Medulla oblongata (tissue), 1 donor: ENCODE results near the gene CLTA.
A peak's percentile ranks its signal among the peaks of the same experiment; 100 is the strongest.
"Not testable (repeated sequence)": the region's sequence is repeated elsewhere in the genome, so short reads cannot be mapped to it uniquely, and the experiment has no call there.

Source experiments
- DNase-seq: peaks from one replicate; pipeline ENCODE4 v3.0.0-alpha.2; 2015; ENCODE audit errors: extremely low spot score

The CLTA gene

GRCh38 chr9:36158122-36158521 lies 32.6 kb upstream of the CLTA start:
- no peak for DNase-seq

- no peak for DNase-seq
These were observed 31.8 kb upstream of the CLTA start for GRCh38 chr9:36158917-36159316.

- not testable (repeated sequence) for DNase-seq
These were observed 31.2 kb upstream of the CLTA start for GRCh38 chr9:36159509-36159908.

DNA sequence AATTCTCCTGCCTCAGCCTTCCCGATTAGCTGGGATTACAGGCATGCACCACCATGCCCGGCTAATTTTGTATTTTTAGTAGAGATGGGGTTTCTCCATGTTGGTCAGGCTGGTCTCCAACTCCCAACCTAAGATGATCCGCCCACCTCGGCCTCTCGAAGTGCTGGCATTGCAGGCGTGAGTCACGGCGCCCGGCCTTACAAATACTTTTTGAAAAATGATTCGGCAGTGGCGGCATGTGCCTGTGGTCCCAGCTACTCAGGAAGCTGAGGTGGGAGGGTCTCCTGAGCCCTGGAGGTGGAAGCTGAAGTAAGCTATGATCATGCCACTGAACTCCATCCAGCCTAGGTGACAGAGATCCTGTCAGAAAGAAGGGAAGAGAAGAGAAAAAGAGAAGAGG lies 30.6 kb upstream of the CLTA start:
- not testable (repeated sequence) for DNase-seq

GRCh38 chr9:36161187-36161586 lies 29.5 kb upstream of the CLTA start:
- DNase-seq, result no peak

- no peak for DNase-seq
These were observed 28.4 kb upstream of the CLTA start for GRCh38 chr9:36162211-36162738.

GRCh38 chr9:36163049-36163785 lies 27.5 kb upstream of the CLTA start:
- DNase-seq, result peak; percentile 79

- peak; percentile 20 for DNase-seq
These were observed 26.9 kb upstream of the CLTA start for GRCh38 chr9:36163786-36164170.

DNA sequence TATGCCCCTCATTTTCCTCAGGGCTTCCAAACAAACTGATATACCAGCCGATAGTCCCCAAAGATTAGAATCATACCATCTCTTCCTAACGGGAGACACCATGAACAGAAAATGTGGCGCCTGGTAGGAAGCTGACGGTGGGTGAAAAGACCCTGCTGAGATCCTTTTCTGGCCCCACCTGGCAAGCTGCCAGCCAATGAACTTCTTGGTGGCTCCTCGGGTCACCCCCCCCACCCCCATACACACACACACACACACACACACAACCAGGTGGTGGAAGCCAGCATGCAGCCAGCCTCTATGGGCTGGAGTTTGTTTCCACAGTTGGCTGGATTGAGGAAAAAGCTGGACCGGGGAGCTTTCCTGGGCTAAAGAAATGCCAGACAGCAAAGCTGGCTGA lies 26.3 kb upstream of the CLTA start:
- DNase-seq, result no peak

- no peak for DNase-seq
These were observed 25.7 kb upstream of the CLTA start for GRCh38 chr9:36164989-36165388.

- peak; percentile 41 for DNase-seq
These were observed 24.9 kb upstream of the CLTA start for GRCh38 chr9:36165826-36166167.

- peak; percentile 87 for DNase-seq
These were observed 24.4 kb upstream of the CLTA start for GRCh38 chr9:36166168-36166927.

- DNase-seq, result no peak
These were observed 21.6 kb upstream of the CLTA start, which contains the start of gene CCIN for GRCh38 chr9:36169166-36169565. Gene CCIN (plus strand): TSS chr9:36169388. CDS start chr9:36169503, 115 bp downstream.

- DNase-seq, result no peak
These were observed 21.0 kb upstream of the CLTA start for GRCh38 chr9:36169708-36170107.

DNA sequence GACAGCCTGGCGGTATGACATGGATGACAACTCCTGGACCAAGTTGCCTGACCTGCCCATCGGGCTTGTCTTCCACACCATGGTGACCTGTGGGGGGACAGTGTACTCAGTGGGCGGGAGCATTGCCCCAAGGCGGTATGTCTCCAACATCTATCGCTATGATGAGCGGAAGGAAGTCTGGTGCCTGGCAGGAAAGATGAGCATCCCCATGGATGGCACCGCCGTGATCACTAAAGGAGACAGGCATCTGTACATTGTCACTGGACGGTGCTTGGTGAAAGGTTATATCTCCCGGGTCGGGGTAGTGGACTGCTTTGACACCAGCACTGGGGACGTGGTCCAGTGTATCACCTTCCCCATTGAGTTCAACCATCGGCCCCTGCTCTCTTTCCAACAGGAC lies 20.2 kb upstream of the CLTA start:
- DNase-seq, result no peak

DNA sequence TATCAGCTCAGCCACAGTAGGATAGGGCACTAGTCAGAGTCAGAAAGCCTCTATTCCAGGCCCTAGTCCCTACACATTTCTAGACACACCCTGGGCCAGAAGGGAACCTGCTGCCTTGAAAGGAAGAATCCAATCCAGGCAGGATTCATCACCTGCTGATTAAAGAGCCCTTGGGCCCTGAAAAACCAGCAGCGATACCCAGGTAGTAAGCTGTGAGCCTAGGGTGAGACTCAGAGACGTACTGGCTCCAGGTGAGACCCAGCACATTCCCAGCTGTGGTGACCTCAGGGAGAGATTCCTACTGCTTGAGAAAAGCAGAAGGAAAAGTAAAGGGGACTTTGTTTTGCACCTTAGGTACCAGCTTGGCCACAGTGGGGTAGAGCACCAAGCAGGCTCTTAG lies 16.9 kb upstream of the CLTA start:
- no peak for DNase-seq

DNA sequence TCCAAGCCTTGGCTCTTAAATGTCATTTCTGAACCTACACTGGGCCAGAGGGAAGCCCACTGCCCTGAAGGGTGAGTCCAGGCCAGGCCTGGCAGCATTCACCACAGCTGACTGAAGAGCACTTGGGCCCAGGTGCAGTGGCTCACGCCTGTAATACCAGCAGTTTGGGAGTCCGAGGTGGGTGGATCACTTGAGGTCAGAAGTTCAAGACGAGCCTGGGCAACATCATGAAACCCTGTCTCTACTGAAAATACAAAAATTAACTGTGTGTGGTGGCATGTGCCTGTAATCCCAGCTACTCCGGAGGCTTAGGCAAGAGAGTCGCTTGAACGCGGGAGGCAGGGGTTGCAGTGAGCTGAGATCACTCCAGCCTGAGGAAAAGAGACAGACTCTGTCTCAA lies 16.4 kb upstream of the CLTA start:
- no peak for DNase-seq

GRCh38 chr9:36174731-36175130 lies 16.0 kb upstream of the CLTA start:
- no peak for DNase-seq

- DNase-seq, result not testable (repeated sequence)
These were observed 15.5 kb upstream of the CLTA start for GRCh38 chr9:36175209-36175608.

DNA sequence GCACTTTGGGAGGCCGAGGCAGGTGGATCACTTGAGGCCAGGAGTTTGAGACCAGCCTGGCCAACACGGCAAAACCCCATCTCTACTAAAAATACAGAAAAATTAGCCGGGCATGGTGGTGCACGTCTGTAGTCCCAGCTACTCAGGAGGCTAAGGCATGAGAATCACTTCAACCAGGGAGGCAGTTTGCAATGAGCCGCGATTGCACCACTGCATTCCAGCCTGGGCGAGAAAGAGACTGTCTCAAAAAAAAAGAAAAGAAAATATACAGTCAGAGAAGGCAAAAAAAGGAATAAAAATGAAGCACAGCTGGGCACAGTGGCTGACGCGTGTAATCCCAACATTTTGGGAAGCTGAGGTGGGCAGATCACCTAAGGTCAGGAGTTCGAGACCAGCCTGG lies 14.2 kb upstream of the CLTA start:
- DNase-seq, result not testable (repeated sequence)

GRCh38 chr9:36177571-36177970 lies 13.2 kb upstream of the CLTA start:
- DNase-seq, result no peak

DNA sequence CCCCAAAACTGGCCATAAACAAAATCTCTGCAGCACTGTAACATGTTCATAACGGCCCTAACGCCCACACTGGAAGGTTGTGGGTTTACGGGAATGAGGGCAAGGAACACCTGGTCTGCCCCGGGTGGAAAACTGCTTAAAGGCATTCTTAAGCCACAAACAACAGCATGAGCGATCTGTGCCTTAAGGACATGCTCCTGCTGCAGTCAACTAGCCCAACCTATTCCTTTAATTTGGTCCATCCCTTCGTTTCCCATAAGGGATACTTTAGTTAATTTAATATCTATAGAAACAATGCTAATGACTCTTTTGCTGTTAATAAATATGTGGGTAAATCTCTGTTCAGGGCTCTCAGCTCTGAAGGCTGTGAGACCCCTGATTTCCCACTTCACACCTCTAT lies 10.5 kb upstream of the CLTA start:
- DNase-seq, result not testable (repeated sequence)

- no peak for DNase-seq
These were observed 3.3 kb upstream of the CLTA start for GRCh38 chr9:36187414-36187813.
